CD14-positive monocyte (primary cell): Measurements from ENCODE around the gene CD177. TPM values are rescaled to one million over a fixed set of nuclear protein-coding genes. Genes with fewer than 3 reads are reported as not detected.

Experiments used
- DNase-seq, 3 donors: peaks; one replicate each; pipeline ENCODE4 v3.0.0-alpha.2; 2011 to 2022
- H2AFZ ChIP-seq: 2 replicates; pipeline ENCODE4 v1.6.0; 2012; ENCODE audit warnings: mild to moderate bottlenecking, low read depth, low read length, inconsistent platforms; ENCODE audit not compliant: insufficient read depth, poor library complexity, severe bottlenecking
- H3K27ac ChIP-seq, 2 donors: 1 replicate in 1 of 2; 2 replicates in 1 of 2; pipeline ENCODE4 v1.5.1; 2012 to 2013; ENCODE audit warnings: low read length in 2 of 2, control low read depth in 1 of 2, inconsistent platforms in 1 of 2, low read depth in 1 of 2, mild to moderate bottlenecking in 1 of 2
- H3K27me3 ChIP-seq, 2 donors: one replicate each; pipeline versions ENCODE4 v1.6.0 to v1.6.1; 2011 to 2013; ENCODE audit warnings: low read length in 2 of 2; ENCODE audit not compliant: control insufficient read depth in 2 of 2, insufficient read depth in 2 of 2
- H3K36me3 ChIP-seq, 2 donors: replicated peaks in 1 of 2; 1 replicate in 1 of 2; 2 replicates in 1 of 2; pipeline versions ENCODE4 v1.5.1 to v1.6.1; 2012 to 2013; ENCODE audit warnings: low read length in 2 of 2, control low read depth in 1 of 2, inconsistent platforms in 1 of 2, mild to moderate bottlenecking in 1 of 2; ENCODE audit not compliant: insufficient read depth in 2 of 2, control insufficient read depth in 1 of 2
- H3K4me1 ChIP-seq, 2 donors: 1 replicate in 1 of 2; 2 replicates in 1 of 2; pipeline versions ENCODE4 v1.5.1 to v1.6.1; 2012 to 2013; ENCODE audit warnings: low read length in 2 of 2, control low read depth in 1 of 2, inconsistent platforms in 1 of 2, mild to moderate bottlenecking in 1 of 2, moderate library complexity in 1 of 2; ENCODE audit not compliant: insufficient read depth in 2 of 2, control insufficient read depth in 1 of 2
- H3K4me2 ChIP-seq: replicated peaks from 2 replicates; pipeline ENCODE3; 2012; ENCODE audit warnings: low read length, moderate library complexity, mild to moderate bottlenecking; ENCODE audit not compliant: poor library complexity, severe bottlenecking; ENCODE audit errors: extremely low read depth
- H3K4me3 ChIP-seq, 3 experiments: fragments of 200-600 bp in 1 of 3; sonication (generic) in 1 of 3; replicated peaks in 1 of 3; 1 replicate in 2 of 3; 2 replicates in 1 of 3; pipeline ENCODE4 v1.5.1; 2011 to 2013; ENCODE audit warnings: low read length in 3 of 3, mild to moderate bottlenecking in 3 of 3, control low read depth in 2 of 3, low read depth in 2 of 3, inconsistent platforms in 1 of 3, moderate library complexity in 1 of 3
- H3K79me2 ChIP-seq: 2 replicates; pipeline ENCODE4 v1.6.0; 2012; ENCODE audit warnings: mild to moderate bottlenecking, control low read depth, inconsistent platforms, low read length, moderate library complexity; ENCODE audit not compliant: insufficient read depth
- H3K9ac ChIP-seq: 2 replicates; pipeline ENCODE4 v1.6.0; 2017; ENCODE audit warnings: low read length, mild to moderate bottlenecking; ENCODE audit not compliant: insufficient read depth, poor library complexity, severe bottlenecking
- H3K9me3 ChIP-seq, 2 donors: replicated peaks in 1 of 2; 1 replicate in 1 of 2; 2 replicates in 1 of 2; pipeline versions ENCODE4 v1.5.1 to v1.6.1; 2012 to 2013; ENCODE audit warnings: low read length in 2 of 2, control low read depth in 1 of 2; ENCODE audit not compliant: control insufficient read depth in 1 of 2, insufficient read depth in 1 of 2
- H4K20me1 ChIP-seq: 2 replicates; pipeline ENCODE4 v1.6.0; 2012; ENCODE audit warnings: mild to moderate bottlenecking, low read length, control low read depth, moderate library complexity; ENCODE audit not compliant: insufficient read depth
- H3K27ac Mint-ChIP-seq, 7 donors: one replicate each; pipeline ENCODE4 v1.8.0; 2020; ENCODE audit warnings: mild to moderate bottlenecking in 7 of 7, mixed read lengths in 7 of 7, moderate library complexity in 6 of 7, inconsistent platforms in 2 of 7
- H3K27me3 Mint-ChIP-seq, 3 donors: one replicate each; pipeline ENCODE4 v1.8.0; 2021 to 2022; ENCODE audit warnings: low read depth in 3 of 3, mild to moderate bottlenecking in 3 of 3, mixed read lengths in 3 of 3, moderate library complexity in 3 of 3, inconsistent platforms in 1 of 3
- H3K36me3 Mint-ChIP-seq, 2 donors: one replicate each; pipeline ENCODE4 v1.8.0; 2020; ENCODE audit warnings: mixed read lengths in 2 of 2, inconsistent platforms in 1 of 2, mild to moderate bottlenecking in 1 of 2
- H3K4me1 Mint-ChIP-seq: one replicate; pipeline ENCODE4 v1.8.0; 2020; ENCODE audit warnings: mild to moderate bottlenecking, mixed read lengths
- H3K4me3 Mint-ChIP-seq, 2 donors: one replicate each; pipeline ENCODE4 v1.8.0; 2020; ENCODE audit warnings: mild to moderate bottlenecking in 2 of 2, mixed read lengths in 2 of 2, moderate library complexity in 1 of 2
- H3K9me3 Mint-ChIP-seq, 7 donors: one replicate each; pipeline ENCODE4 v1.8.0; 2020 to 2022; ENCODE audit warnings: mixed read lengths in 7 of 7, mild to moderate bottlenecking in 6 of 7, moderate library complexity in 6 of 7, inconsistent platforms in 2 of 7
- CTCF ChIP-seq: fragments of 200-600 bp; IDR thresholded peaks from one replicate; pipeline ENCODE4 v1.8.0; 2022; ENCODE audit warnings: antibody characterized with exemption, mild to moderate bottlenecking
- WGBS: methylation state at CpG from one replicate; pipeline ENCODE4 v1.1.5; 2013; ENCODE audit warnings: missing lambda C conversion rate; ENCODE audit not compliant: insufficient coverage; 5-methylcytosine and 5-hydroxymethylcytosine counted together
- intact Hi-C, 2 donors: fragments of 100-400 bp; cut with micrococcal nuclease; formaldehyde crosslinking; loops; one replicate each; pipeline versions ENCODE4 v1.15.0 to v1.15.1; 2023
- polyA plus RNA-seq, 3 donors: library from polyadenylated mRNA; depleted of rRNA in 1 of 3; unstranded in 2 of 3; stranded (reverse) in 1 of 3; fragments of 300-500 nt in 2 of 3; fragments of >200 nt in 1 of 3; fragmentation: Illumina TruSeq in 2 of 3; gene quantifications; 1 replicate in 2 of 3; 2 replicates in 1 of 3; pipeline ENCODE4 v1.2.3, GENCODE V29; 2012 to 2021

The CD177 gene
- polyA plus RNA-seq, 3 donors, result not detected

- DNase-seq, result no peak
- Histone ChIP-seq H3K4me1 (no peaks in the 10 kb centered on the region), H3K27me3 (no peaks in the 10 kb centered on the region), H3K9ac (no peak overlapping the region), H3K4me3 (no peak overlapping the region), H3K9me3 (peaks cover 4 to 7% of the 10 kb centered on the region in 2 donors), H3K79me2 (no peaks in the 10 kb centered on the region), H2AFZ (no peak overlapping the region), H3K4me2 (no peak overlapping the region), H3K27ac (no peak overlapping the region), H4K20me1 (no peaks in the 10 kb centered on the region), H3K36me3 (no peaks in the 10 kb centered on the region)
- TF ChIP-seq CTCF, result no peak
- Mint-ChIP-seq H3K27ac (no peak overlapping the region), H3K27me3 (peaks cover 0 to 2% (median 2%) of the 10 kb centered on the region in 3 donors), H3K36me3 (no peaks in the 10 kb centered on the region), H3K4me3 (no peak overlapping the region), H3K4me1 (peaks cover 1% of the 10 kb centered on the region), H3K9me3 (peaks cover 4 to 18% (median 7%) of the 10 kb centered on the region in 7 donors)
- 90% methylated on average over 26 of the region's 27 CpGs for WGBS
- intact Hi-C loops, result no loop called here
Measured at GRCh38 chr19:43316591-43317319, 36.7 kb upstream of the CD177 start.

- Histone ChIP-seq H3K4me3 (no peak overlapping the region), H3K27ac (no peak overlapping the region), H3K4me1 (no peaks in the 10 kb centered on the region), H2AFZ (no peak overlapping the region), H4K20me1 (no peaks in the 10 kb centered on the region), H3K27me3 (no peaks in the 10 kb centered on the region), H3K9ac (no peak overlapping the region), H3K79me2 (no peaks in the 10 kb centered on the region), H3K36me3 (no peaks in the 10 kb centered on the region), H3K4me2 (no peak overlapping the region), H3K9me3 (peaks cover 4 to 7% of the 10 kb centered on the region in 2 donors)
- H3K36me3 Mint-ChIP-seq, result no peaks in the 10 kb centered on the region
- intact Hi-C loops, result no loop called here
- no peak overlapping the region for H3K4me3 Mint-ChIP-seq
- 89% methylated on average over 2 of the region's 3 CpGs for WGBS
- no peak for TF ChIP-seq CTCF
- H3K27ac Mint-ChIP-seq, result no peak overlapping the region
- no peak for DNase-seq
- peaks cover 4 to 13% (median 6%) of the 10 kb centered on the region in 7 donors for H3K9me3 Mint-ChIP-seq
- H3K27me3 Mint-ChIP-seq, result peaks cover 0 to 2% (median 2%) of the 10 kb centered on the region in 3 donors
- peaks cover 1% of the 10 kb centered on the region for H3K4me1 Mint-ChIP-seq
Measured at GRCh38 chr19:43318203-43318602, 35.3 kb upstream of the CD177 start.
